GM18951 (cell line): ENCODE measurements around the gene FNDC11.
"Not testable (repeated sequence)": the region's sequence is repeated elsewhere in the genome, so short reads cannot be mapped to it uniquely, and the experiment has no call there.

ENCODE experiments used
- POLR2A ChIP-seq: IDR thresholded peaks from 4 replicates; pipeline ENCODE4 v1.6.1; 2011; ENCODE audit warnings: mild to moderate bottlenecking; ENCODE audit not compliant: insufficient read length, insufficient read depth; ENCODE audit errors: extremely low read depth
- in situ Hi-C: fragments of 300-500 bp; cut with MboI; formaldehyde crosslinking; loops from one replicate; pipeline ENCODE4 v1.12.0; 2022; ENCODE audit warnings: low sequenced_read_pairs, mixed read lengths, inconsistent platforms; ENCODE audit not compliant: unreplicated experiment

FNDC11 gene, protein sequence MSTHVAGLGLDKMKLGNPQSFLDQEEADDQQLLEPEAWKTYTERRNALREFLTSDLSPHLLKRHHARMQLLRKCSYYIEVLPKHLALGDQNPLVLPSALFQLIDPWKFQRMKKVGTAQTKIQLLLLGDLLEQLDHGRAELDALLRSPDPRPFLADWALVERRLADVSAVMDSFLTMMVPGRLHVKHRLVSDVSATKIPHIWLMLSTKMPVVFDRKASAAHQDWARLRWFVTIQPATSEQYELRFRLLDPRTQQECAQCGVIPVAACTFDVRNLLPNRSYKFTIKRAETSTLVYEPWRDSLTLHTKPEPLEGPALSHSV

DNA sequence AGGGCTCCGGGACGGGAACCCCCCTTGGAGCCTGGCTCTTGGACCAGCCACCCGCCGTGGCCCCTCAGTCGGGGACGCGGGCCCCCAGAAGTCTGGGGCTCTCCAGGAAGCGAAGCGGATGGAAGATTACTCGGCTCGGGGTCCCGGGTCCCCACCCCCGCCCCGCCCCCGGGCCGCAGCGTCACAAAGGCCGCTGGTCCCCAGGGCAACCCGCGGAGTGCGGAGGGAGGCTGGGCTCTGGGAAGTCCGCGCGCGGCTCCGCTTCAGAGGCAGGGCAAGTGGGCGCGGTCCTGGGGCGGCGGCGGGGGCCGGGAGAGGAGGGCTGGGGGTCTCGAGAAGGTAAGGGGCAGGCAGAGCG is at the start of gene FNDC11:
FNDC11 (plus strand) TSS at position 227 of the 358 bp plus-strand sequence. CDS start 1,505 bp downstream, outside the sequence.
- in situ Hi-C loops = no loop called here
- TF ChIP-seq POLR2A = no peak

DNA sequence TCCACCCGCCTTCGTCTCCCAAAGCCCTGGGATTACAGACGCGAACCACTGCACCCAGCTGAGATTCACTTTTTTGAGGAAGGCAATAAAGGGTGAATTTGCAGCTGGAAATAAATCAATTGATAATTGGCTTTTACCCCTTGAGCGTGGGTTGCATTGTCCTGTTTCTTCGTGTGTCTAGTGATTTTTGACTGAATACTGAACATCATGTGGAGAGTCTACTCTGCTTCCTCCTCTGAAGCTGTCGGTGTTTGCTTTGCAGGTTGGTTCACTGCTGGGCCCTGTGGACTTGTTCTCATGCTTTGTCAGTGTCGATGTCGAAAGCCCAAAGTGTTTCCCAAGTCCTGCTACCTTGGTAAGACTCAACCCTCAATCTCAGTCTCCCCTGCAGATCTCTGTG is 49.3 kb upstream of the FNDC11 start:
- in situ Hi-C loops = no loop called here

DNA sequence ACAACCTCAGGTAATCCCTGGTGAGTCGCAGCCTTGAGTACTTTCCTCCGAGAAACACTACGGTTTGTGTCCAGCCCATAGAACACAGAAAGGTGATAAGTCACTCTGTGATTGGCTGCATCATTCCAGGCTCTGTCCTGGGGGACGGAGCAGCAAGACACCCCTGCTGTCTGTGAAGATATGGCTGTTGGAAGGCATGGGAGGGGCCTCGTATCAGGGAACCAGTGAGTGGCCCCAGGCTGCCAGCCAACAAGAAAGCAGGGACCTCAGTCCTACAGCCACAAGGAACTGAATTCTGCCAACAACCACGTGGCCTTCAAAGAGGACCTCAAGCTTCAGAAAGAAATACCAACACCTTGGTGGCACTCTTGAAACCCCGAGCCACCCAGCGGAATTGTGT is 48.7 kb upstream of the FNDC11 start:
- in situ Hi-C loops = no loop called here
- TF ChIP-seq POLR2A = no peak

More for the DNA sequence above, 49.3 kb upstream of the FNDC11 start:
- no peak for TF ChIP-seq POLR2A

DNA sequence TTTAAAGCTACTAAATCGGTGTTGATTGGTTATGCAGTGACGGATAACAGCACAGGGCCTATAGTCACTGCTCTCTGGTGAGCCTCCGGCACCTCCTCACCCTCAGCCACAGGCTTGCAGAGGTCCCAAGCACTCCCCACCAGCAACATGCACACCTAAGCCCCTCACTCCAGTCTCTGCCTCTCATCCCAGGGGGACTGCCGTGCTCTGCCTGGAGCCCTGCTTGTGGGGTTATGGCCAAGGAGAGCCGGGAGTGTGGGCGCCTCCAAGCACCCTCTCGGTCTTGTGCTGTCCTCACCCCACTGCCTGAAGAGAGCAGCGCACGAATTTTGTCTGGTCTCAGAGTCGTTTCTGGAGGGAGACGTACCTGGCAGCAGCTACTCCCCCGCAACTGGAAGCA is 48.2 kb upstream of the FNDC11 start:
- in situ Hi-C loops = no loop called here

DNA sequence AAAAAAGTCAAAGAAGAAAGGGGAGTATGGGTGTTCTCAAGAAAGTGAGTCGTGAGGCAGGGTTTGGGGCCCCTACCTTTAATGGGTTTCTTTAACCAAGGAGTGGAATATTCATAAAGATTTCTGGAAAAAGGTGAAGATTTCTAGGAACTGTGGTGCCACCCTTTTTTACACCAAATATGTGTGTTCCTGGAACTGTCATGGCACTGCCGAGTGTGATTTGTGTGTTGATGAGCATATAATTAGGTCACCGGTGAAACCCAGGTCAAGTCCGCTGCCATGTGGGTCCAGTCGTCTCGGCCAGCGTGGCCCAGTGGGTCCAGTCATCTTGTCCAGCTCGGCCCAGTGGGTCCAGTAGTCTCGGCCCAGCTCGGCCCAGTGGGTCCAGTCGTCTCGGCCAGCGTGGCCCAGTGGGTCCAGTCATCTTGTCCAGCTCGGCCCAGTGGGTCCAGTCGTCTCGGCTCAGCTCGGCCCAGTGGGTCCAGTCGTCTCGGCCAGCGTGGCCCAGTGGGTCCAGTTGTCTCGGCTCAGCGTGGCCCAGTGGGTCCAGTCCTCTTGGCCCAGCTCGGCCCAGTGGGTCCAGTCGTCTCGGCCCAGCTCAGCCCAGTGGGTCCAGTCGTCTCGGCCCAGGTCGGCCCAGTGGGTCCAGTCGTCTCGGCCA is 46.7 kb upstream of the FNDC11 start:
- TF ChIP-seq POLR2A = no peak

More for the DNA sequence above, 48.2 kb upstream of the FNDC11 start:
- TF ChIP-seq POLR2A = no peak

DNA sequence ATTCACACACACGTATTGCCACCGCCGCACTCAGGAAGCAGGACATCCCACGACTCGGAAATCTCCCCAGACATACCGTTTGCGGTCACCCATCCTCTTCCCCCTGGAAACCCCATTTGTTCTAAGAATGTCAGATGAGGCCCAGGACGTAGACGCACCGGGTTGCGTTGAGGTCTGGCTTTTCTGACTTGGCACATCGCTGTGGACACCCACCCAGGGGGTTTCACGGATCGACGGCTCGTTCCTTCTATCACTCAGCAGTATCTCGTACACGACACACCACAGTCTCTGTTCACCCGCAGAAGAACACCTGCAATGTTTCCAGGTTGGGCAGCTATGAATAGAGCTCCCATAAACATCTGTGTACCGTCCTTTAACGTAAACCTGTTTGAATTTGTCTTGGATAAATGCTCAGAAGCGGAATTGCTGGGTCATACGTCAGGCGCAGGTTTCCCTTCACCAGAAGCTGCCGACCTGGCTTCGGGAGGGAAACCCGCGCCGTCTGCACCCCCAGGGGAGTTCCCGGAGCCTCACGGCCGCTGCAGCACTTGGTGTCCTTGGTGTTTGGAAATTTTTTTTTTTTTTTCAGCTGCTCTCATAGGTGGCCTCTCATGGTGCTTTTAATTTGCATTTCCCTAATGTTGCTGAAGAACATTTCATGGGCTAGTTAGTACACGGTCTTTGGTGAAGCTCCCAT is 45.7 kb upstream of the FNDC11 start:
- in situ Hi-C loops = no loop called here
- no peak for TF ChIP-seq POLR2A

More for the DNA sequence above, 46.7 kb upstream of the FNDC11 start:
- in situ Hi-C loops = no loop called here

DNA sequence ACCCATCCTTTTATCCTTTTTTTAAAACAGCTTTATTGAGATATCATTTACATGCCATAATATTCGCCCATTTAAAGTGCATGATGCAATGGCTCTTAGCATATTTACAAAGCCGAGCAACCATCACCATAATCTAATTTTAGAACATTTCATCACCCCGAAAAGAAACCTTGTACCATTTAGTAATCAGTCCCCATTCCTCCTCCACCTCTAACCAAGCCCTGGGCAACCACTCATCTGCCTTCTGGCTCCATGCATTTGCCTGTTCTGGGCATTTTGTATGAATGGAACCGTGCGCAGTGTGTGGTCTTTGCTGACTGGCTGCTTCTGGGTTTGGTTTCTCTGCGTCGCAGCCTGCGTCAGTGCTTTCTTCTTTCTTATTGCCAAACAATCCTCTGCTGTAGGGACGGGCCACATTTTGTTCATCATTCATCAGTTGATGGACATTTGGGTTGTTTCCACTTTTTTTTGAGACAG is 44.8 kb upstream of the FNDC11 start:
- no peak for TF ChIP-seq POLR2A
- in situ Hi-C loops = no loop called here

DNA sequence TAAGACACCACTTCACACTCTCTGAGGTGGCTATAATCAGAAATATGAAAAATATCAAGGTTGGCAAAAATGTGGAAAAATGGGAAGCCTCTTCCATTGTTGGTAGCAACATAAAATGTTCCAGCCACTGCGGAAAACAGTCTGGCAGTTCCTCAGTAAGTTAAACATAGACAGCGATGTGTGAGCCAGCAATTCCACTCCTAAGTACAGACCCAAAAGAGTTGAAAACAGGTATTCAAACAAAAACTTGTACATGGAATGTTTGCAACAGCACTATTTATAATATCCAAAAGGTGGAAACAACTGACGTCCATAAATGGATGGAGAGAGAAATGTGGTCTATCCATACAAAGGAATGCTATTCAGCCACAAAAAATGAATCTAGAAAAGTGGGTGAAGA is 40.8 kb upstream of the FNDC11 start:
- in situ Hi-C loops = no loop called here
- TF ChIP-seq POLR2A = no peak

DNA sequence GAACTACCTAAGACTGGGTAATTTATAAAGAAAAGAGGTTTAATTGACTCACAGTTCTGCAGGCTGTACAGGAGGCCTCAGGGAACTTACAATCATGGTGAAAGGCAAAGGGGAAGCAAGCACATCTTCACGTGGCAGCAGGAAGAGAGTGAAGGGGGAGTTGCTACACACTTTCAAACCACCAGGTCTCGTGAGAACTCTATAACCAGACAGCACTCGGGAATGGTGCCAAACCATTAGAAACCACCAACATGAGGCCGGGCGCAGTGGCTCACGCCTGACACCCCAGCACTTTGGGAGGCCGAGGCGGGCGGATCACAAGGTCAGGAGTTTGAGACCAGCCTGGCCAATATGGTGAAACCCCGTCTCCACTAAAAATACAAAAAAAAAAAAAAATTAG is 39.4 kb upstream of the FNDC11 start:
- in situ Hi-C loops = not testable (repeated sequence)

DNA sequence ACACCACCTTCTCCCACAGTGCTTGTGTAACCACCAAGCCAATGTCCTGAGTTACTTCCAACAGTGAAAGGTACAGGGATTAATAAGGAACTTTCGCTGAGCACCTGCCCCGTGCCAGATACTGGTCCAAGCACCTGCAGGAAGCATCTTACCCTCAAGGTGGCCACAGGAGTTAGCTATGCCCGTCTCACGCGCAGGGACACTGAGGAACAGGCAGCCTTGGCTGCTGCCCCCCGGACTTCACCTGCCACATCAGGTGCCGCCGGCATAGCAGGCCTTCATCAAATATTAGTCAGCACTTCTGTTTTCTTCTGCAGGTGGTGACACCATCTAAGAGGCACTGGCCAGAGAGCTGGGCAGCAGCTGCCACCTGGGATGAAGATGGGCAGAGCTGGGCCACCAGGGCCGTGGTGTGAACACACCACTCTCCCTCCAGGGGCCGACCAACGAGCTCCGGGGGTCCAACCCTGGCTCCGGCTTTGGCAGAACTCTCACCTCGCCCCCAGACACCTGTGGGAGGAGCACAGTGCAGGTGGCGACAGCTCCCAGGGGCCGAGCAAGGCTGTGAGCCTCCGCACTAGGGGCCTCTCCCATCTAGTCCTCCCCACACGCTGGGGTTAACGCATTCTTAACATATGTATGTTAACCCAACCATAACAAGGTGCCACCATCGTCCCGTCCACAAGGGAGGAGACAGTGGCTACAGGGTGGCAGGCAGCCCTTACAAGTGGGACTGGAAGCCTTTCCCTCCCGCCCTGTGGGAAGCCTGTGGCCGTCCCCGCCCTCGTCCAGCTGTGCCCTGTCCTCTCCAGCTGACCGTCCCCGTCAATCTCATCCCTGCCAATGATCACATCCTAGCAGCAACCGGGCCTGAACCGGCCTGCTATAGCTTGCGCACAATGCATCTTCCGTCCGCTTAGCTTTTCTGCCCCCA is 36.3 kb upstream of the FNDC11 start:
- in situ Hi-C loops = no loop called here
- TF ChIP-seq POLR2A = no peak

DNA sequence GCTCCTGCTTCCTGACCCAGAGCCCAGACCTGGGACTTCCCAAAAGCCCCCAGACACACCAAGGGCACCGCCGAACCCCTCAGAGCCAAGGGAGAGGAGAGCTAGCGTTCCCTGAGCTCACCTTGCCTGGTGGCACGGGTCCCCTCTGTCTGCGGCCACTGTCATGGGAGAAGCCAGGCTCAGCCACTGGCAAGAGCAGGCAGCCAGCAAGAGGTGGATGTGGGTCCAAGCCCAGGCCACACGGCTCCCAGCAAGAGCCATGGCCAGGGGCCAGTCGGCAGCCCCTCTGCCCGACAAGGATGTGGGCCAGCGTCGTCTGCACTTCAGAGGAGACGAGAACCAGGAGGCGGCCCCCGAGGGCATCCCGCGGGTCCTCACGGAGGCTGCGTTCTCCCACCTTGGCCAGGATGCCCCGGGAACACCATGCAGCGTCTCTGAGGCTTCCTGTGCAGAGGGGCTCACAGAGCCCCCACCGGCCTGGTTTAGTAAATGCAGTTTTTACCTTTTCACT is 35.6 kb upstream of the FNDC11 start:
- in situ Hi-C loops = no loop called here
- TF ChIP-seq POLR2A = no peak

DNA sequence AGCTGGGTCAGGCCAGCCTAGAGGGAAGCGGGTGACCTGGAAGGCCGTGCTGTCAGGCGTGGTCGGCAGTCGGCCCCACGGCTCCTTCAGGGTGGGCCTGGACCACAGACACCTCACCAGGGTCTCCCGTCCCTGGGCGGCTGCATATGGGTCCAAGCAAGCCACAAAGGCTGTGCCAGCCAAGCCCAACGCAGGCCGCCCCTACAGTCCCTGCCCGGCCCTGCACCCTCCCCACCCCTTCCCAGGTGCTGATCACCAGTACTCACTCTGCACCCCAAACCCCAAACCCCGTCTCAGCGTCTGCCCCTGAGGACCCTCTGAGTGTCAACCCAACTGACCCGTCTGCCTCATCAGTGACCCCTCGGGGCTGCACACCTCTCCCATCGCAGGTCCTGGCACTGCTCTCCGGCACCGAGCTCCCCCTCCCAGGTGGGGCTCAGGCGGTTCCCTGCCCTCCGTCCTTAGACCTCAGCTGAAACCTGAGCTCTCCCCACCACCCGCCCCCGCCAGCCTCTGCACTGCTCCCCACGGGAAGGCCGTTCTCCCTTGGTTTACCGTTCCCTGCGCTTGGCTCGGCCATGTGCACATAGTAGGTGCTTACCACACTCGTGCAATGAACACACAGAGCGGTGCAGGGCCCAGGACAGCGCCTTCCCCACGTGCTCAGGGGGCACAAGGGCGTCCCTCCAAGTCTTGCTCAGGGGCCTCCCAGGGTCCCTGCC is 34.9 kb upstream of the FNDC11 start:
- TF ChIP-seq POLR2A = no peak
- in situ Hi-C loops = no loop called here
